Muscle of leg (tissue), 11 donors: Measurements from ENCODE around the gene MBLAC1. TPM values are rescaled to one million over a fixed set of nuclear protein-coding genes. Genes with fewer than 3 reads are reported as not detected.
A peak's percentile ranks its signal among the peaks of the same experiment; 100 is the strongest.

Experiments used
- DNase-seq: peaks from one replicate; pipeline ENCODE4 v3.0.0; 2013
- H3K27ac ChIP-seq: one replicate; pipeline ENCODE4 v1.5.1; 2013; ENCODE audit warnings: mild to moderate bottlenecking, low read length, control low read depth
- H3K27me3 ChIP-seq: one replicate; pipeline ENCODE4 v1.6.1; 2013; ENCODE audit warnings: low read length; ENCODE audit not compliant: control insufficient read depth, insufficient read depth
- H3K36me3 ChIP-seq: one replicate; pipeline ENCODE4 v1.6.1; 2013; ENCODE audit warnings: low read length; ENCODE audit not compliant: control insufficient read depth, insufficient read depth
- H3K4me1 ChIP-seq: one replicate; pipeline ENCODE4 v1.6.1; 2013; ENCODE audit warnings: low read length; ENCODE audit not compliant: control insufficient read depth, insufficient read depth
- H3K4me3 ChIP-seq: one replicate; pipeline ENCODE4 v1.5.1; 2013; ENCODE audit warnings: low read length, control low read depth
- H3K9me3 ChIP-seq: replicated peaks from 2 replicates; pipeline ENCODE4 v1.6.1; 2013; ENCODE audit warnings: low read depth, low read length; ENCODE audit not compliant: control insufficient read depth
- WGBS: methylation state at CpG from one replicate; pipeline ENCODE4 v1.1.5; 2013; ENCODE audit warnings: missing lambda C conversion rate; ENCODE audit not compliant: insufficient coverage; 5-methylcytosine and 5-hydroxymethylcytosine counted together
- polyA plus RNA-seq, 8 donors: library from polyadenylated mRNA; unstranded; fragments of 120-200 nt; gene quantifications; one replicate each; pipeline versions ENCODE4 v1.2.1 to v1.2.3, GENCODE V29; 2013; ENCODE audit warnings: inconsistent platforms in 1 of 8, low replicate concordance in 1 of 8; ENCODE audit not compliant: insufficient read length in 8 of 8, insufficient read depth in 1 of 8
- total RNA-seq: library from RNA; stranded (reverse); fragments of 120-200 nt; gene quantifications from one replicate; pipeline ENCODE4 v1.2.4, GENCODE V29; 2013

MBLAC1 gene
- total and polyA plus RNA-seq, 9 donors: 1.2 to 2.3 (median 1.4) TPM

GRCh38 chr7:100171840-100172239 is 45.1 kb downstream of the MBLAC1 start:
- DNase-seq: no peak
- Histone ChIP-seq H3K36me3 (peaks cover 4% of the 10 kb centered on the region), H3K9me3 (no peaks in the 10 kb centered on the region), H3K27me3 (peaks cover 26% of the 10 kb centered on the region), H3K4me1 (peaks cover 36% of the 10 kb centered on the region), H3K4me3 (no peak overlapping the region), H3K27ac (no peak overlapping the region)
- 21% methylated on average over 17 of the region's 22 CpGs for WGBS

GRCh38 chr7:100173806-100174495 is 47.2 kb downstream of the MBLAC1 start:
- 93% methylated on average over 4 of the region's 11 CpGs for WGBS
- DNase-seq: no peak
- H3K27ac ChIP-seq: no peak overlapping the region
- H3K4me3 ChIP-seq: no peak overlapping the region
- H3K4me1 ChIP-seq: peaks cover 26% of the 10 kb centered on the region
- peaks cover 18% of the 10 kb centered on the region for H3K27me3 ChIP-seq
- peaks cover 4% of the 10 kb centered on the region for H3K36me3 ChIP-seq
- no peaks in the 10 kb centered on the region for H3K9me3 ChIP-seq

- DNase-seq: no peak
- Histone ChIP-seq H3K27ac (no peak overlapping the region), H3K4me1 (peaks cover 21% of the 10 kb centered on the region), H3K27me3 (peaks cover 20% of the 10 kb centered on the region), H3K4me3 (no peak overlapping the region), H3K36me3 (peaks cover 4% of the 10 kb centered on the region), H3K9me3 (no peaks in the 10 kb centered on the region)
- 82% methylated on average over 2 of the region's 5 CpGs for WGBS
These were observed 47.8 kb downstream of the MBLAC1 start for GRCh38 chr7:100174582-100174981.

GRCh38 chr7:100175296-100175935 is 48.6 kb downstream of the MBLAC1 start:
- no peak overlapping the region for H3K27ac ChIP-seq
- no peaks in the 10 kb centered on the region for H3K9me3 ChIP-seq
- peaks cover 21% of the 10 kb centered on the region for H3K4me1 ChIP-seq
- H3K4me3 ChIP-seq: no peak overlapping the region
- peaks cover 4% of the 10 kb centered on the region for H3K36me3 ChIP-seq
- DNase-seq: no peak
- peaks cover 20% of the 10 kb centered on the region for H3K27me3 ChIP-seq
- 82% methylated on average over 6 of the region's 14 CpGs for WGBS

GRCh38 chr7:100176096-100177044 is 49.6 kb downstream of the MBLAC1 start:
- peaks cover 17% of the 10 kb centered on the region for H3K27me3 ChIP-seq
- H3K36me3 ChIP-seq: peaks cover 4% of the 10 kb centered on the region
- H3K4me3 ChIP-seq: peak overlapping the region; percentile 80
- no peak for DNase-seq
- no peak overlapping the region for H3K27ac ChIP-seq
- no peaks in the 10 kb centered on the region for H3K9me3 ChIP-seq
- H3K4me1 ChIP-seq: peaks cover 16% of the 10 kb centered on the region
- WGBS: 38% methylated on average over 5 of the region's 14 CpGs

GRCh38 chr7:100177045-100178001 is 50.6 kb downstream of the MBLAC1 start, which contains the start of the genes GPC2 and STAG3:
GPC2 (minus strand) TSS chr7:100177381; CDS start chr7:100177199, 182 bp downstream.
STAG3 (plus strand) TSS chr7:100177918; CDS start chr7:100180557, 2,639 bp downstream.
- peak; percentile 97 for DNase-seq
- H3K4me3 ChIP-seq: peak within 1 kb of the TSS; percentile 80
- H3K4me1 ChIP-seq: peaks cover 16% of the 10 kb centered on the region
- 2% methylated on average over 67 of the region's 78 CpGs for WGBS
- peaks cover 4% of the 10 kb centered on the region for H3K36me3 ChIP-seq
- peak within 1 kb of the TSS; percentile 81 for H3K27ac ChIP-seq
- peaks cover 11% of the 10 kb centered on the region for H3K27me3 ChIP-seq
- no peaks in the 10 kb centered on the region for H3K9me3 ChIP-seq

Other genes with a start within 250 kb of the MBLAC1 start
- not detected for gene OR2AE1, start 249.9 kb upstream of the MBLAC1 start, total RNA-seq
- under 1 TPM in 1 of 8 donors, not detected in 7; 0.29 TPM for gene OR2AE1, start 249.9 kb upstream of the MBLAC1 start, polyA plus RNA-seq
- gene TRIM4, start 207.4 kb upstream of the MBLAC1 start, total RNA-seq: 16.5 TPM
- 10 to 100 TPM; 14.6 to 21.5 (median 17.0) TPM for gene TRIM4, start 207.4 kb upstream of the MBLAC1 start, polyA plus RNA-seq
- gene GJC3, start 197.3 kb upstream of the MBLAC1 start, total RNA-seq: 0.53 TPM
- under 1 TPM; 0.28 to 0.62 (median 0.39) TPM for gene GJC3, start 197.3 kb upstream of the MBLAC1 start, polyA plus RNA-seq
- gene AZGP1, start 150.9 kb upstream of the MBLAC1 start, total RNA-seq: 0.75 TPM
- 1 to 10 TPM in 4 of 8 donors, under 1 TPM in 4; 0.31 to 3.2 (median 0.94) TPM for gene AZGP1, start 150.9 kb upstream of the MBLAC1 start, polyA plus RNA-seq
- gene ZKSCAN1, start 111.4 kb upstream of the MBLAC1 start, total RNA-seq: 48.2 TPM
- gene ZKSCAN1, start 111.4 kb upstream of the MBLAC1 start, polyA plus RNA-seq: 10 to 100 TPM; 20.6 to 37.3 (median 26.9) TPM
- 15.8 TPM for gene ZSCAN21, start 77.2 kb upstream of the MBLAC1 start, total RNA-seq
- gene ZSCAN21, start 77.2 kb upstream of the MBLAC1 start, polyA plus RNA-seq: 10 to 100 TPM; 12.3 to 14.8 (median 13.4) TPM
- 31.8 TPM for gene ZNF3, start 45.2 kb upstream of the MBLAC1 start, total RNA-seq
- 10 to 100 TPM; 22.5 to 29.7 (median 25.1) TPM for gene ZNF3, start 45.2 kb upstream of the MBLAC1 start, polyA plus RNA-seq
- gene COPS6, start 38.0 kb upstream of the MBLAC1 start, total RNA-seq: 42.3 TPM
- gene COPS6, start 38.0 kb upstream of the MBLAC1 start, polyA plus RNA-seq: 100 to 1,000 TPM in 1 of 8 donors, 10 to 100 TPM in 7; 88.3 to 100 (median 94.1) TPM
- 57.7 TPM for gene MCM7, start 25.6 kb upstream of the MBLAC1 start, total RNA-seq
- gene MCM7, start 25.6 kb upstream of the MBLAC1 start, polyA plus RNA-seq: 10 to 100 TPM; 69.2 to 88.7 (median 81.0) TPM
- 15.8 TPM for gene AP4M1, start 25.3 kb upstream of the MBLAC1 start, total RNA-seq
- 10 to 100 TPM; 20.4 to 29.5 (median 23.3) TPM for gene AP4M1, start 25.3 kb upstream of the MBLAC1 start, polyA plus RNA-seq
- 14.1 TPM for gene TAF6, start 7.6 kb upstream of the MBLAC1 start, total RNA-seq
- 10 to 100 TPM; 31.6 to 41.0 (median 35.0) TPM for gene TAF6, start 7.6 kb upstream of the MBLAC1 start, polyA plus RNA-seq
- gene CNPY4, start 7.3 kb upstream of the MBLAC1 start, total RNA-seq: 50.2 TPM
- gene CNPY4, start 7.3 kb upstream of the MBLAC1 start, polyA plus RNA-seq: 10 to 100 TPM; 31.0 to 56.4 (median 42.6) TPM
- gene LAMTOR4, start 22.0 kb downstream of the MBLAC1 start, total RNA-seq: 97.1 TPM
- gene LAMTOR4, start 22.0 kb downstream of the MBLAC1 start, polyA plus RNA-seq: 10 to 100 TPM; 65.0 to 84.3 (median 72.8) TPM
- 5.8 TPM for gene TRAPPC14, start 31.8 kb downstream of the MBLAC1 start, total RNA-seq
- 10 to 100 TPM in 7 of 8 donors, 1 to 10 TPM in 1; 8.5 to 13.9 (median 10.9) TPM for gene TRAPPC14, start 31.8 kb downstream of the MBLAC1 start, polyA plus RNA-seq
- gene GAL3ST4, start 41.6 kb downstream of the MBLAC1 start, total RNA-seq: 4.3 TPM
- gene GAL3ST4, start 41.6 kb downstream of the MBLAC1 start, polyA plus RNA-seq: 10 to 100 TPM in 7 of 8 donors, 1 to 10 TPM in 1; 8.9 to 18.7 (median 12.1) TPM
- gene GPC2, start 50.4 kb downstream of the MBLAC1 start, total RNA-seq: 3.9 TPM
- 10 to 100 TPM in 2 of 8 donors, 1 to 10 TPM in 6; 5.9 to 11.2 (median 8.4) TPM for gene GPC2, start 50.4 kb downstream of the MBLAC1 start, polyA plus RNA-seq
- gene STAG3, start 51.0 kb downstream of the MBLAC1 start, total RNA-seq: 1.6 TPM
- 10 to 100 TPM in 5 of 8 donors, 1 to 10 TPM in 3; 9.0 to 20.2 (median 13.2) TPM for gene STAG3, start 51.0 kb downstream of the MBLAC1 start, polyA plus RNA-seq
- gene PVRIG, start 93.0 kb downstream of the MBLAC1 start, total RNA-seq: 0.13 TPM
- gene PVRIG, start 93.0 kb downstream of the MBLAC1 start, polyA plus RNA-seq: 1 to 10 TPM; 1.5 to 7.6 (median 3.6) TPM
- not detected for gene SPDYE3, start 180.7 kb downstream of the MBLAC1 start, total RNA-seq
- 1 to 10 TPM; 4.0 to 6.2 (median 5.3) TPM for gene SPDYE3, start 180.7 kb downstream of the MBLAC1 start, polyA plus RNA-seq
- gene PILRB, start 231.2 kb downstream of the MBLAC1 start, total RNA-seq: 13.9 TPM
- gene PILRB, start 231.2 kb downstream of the MBLAC1 start, polyA plus RNA-seq: 10 to 100 TPM; 11.4 to 39.8 (median 18.0) TPM
- 1.3 TPM for gene PILRA, start 246.5 kb downstream of the MBLAC1 start, total RNA-seq
- 1 to 10 TPM; 1.7 to 6.1 (median 2.3) TPM for gene PILRA, start 246.5 kb downstream of the MBLAC1 start, polyA plus RNA-seq